Body of pancreas (tissue), 4 donors: ENCODE results near the gene TTLL9. TPM values are rescaled to one million over a fixed set of nuclear protein-coding genes. Genes with fewer than 3 reads are reported as not detected.

Experiments
- ATAC-seq: fragments of 150-250 bp; one replicate; pipeline ENCODE4 v1.9.1; 2016
- DNase-seq, 4 donors: peaks; one replicate each; pipeline ENCODE4 v3.0.0-alpha.2; 2019
- H3K27ac ChIP-seq, 4 donors: fragments of 200-600 bp; sonication (generic); 1 replicate in 3 of 4; 2 replicates in 1 of 4; pipeline versions ENCODE4 v1.5.1 to v1.6.1; 2016 to 2019; ENCODE audit warnings: mild to moderate bottlenecking in 1 of 4, mixed read lengths in 1 of 4, moderate library complexity in 1 of 4
- H3K27me3 ChIP-seq, 2 donors: fragments of 200-600 bp; sonication (generic); one replicate each; pipeline ENCODE4 v1.6.0; 2016; ENCODE audit warnings: mild to moderate bottlenecking in 1 of 2
- H3K36me3 ChIP-seq, 2 donors: fragments of 200-600 bp; sonication (generic); replicated peaks in 1 of 2; 2 replicates each; pipeline ENCODE4 v1.5.1; 2016; ENCODE audit warnings: low read depth in 2 of 2; ENCODE audit not compliant: insufficient read depth in 1 of 2
- H3K4me1 ChIP-seq: fragments of 200-600 bp; sonication (generic); one replicate; pipeline ENCODE4 v1.6.0; 2016
- H3K4me3 ChIP-seq, 2 donors: fragments of 200-600 bp; sonication (generic); 1 replicate in 1 of 2; 2 replicates in 1 of 2; pipeline ENCODE4 v1.5.1; 2016 to 2019
- H3K9me3 ChIP-seq, 3 donors: fragments of 200-600 bp; sonication (generic); 1 replicate in 2 of 3; 2 replicates in 1 of 3; pipeline ENCODE4 v1.5.1; 2016
- POLR2A ChIP-seq, 3 donors: fragments of 450-650 bp; IDR thresholded peaks; one replicate each; pipeline ENCODE4 v1.6.1; 2016; ENCODE audit warnings: antibody characterized with exemption in 3 of 3, mild to moderate bottlenecking in 2 of 3
- WGBS, 2 donors: methylation state at CpG; one replicate each; pipeline ENCODE4 v1.1.5; 2017; 5-methylcytosine and 5-hydroxymethylcytosine counted together
- intact Hi-C: fragments of 100-400 bp; cut with DNase I; formaldehyde crosslinking; loops from one replicate; pipeline ENCODE4 v1.15.1; 2023
- total RNA-seq, 2 donors: library from RNA; depleted of rRNA; stranded (reverse); fragments of >200 nt; gene quantifications; one replicate each; pipeline ENCODE4 v1.1.0, GENCODE V29; 2016
- TF ChIP-seq, protein P1 (sequence below), 7 experiments: fragments of 450-650 bp in 4 of 7; fragments of 200-600 bp in 3 of 7; sonication (generic) in 3 of 7; IDR thresholded peaks; one replicate each; pipeline ENCODE4 v1.5.1; 2016 to 2019; ENCODE audit warnings: antibody characterized with exemption in 7 of 7

Gene TTLL9
- total RNA-seq, 2 donors from 2014 or later = 0.52 to 0.99 TPM

DNA sequence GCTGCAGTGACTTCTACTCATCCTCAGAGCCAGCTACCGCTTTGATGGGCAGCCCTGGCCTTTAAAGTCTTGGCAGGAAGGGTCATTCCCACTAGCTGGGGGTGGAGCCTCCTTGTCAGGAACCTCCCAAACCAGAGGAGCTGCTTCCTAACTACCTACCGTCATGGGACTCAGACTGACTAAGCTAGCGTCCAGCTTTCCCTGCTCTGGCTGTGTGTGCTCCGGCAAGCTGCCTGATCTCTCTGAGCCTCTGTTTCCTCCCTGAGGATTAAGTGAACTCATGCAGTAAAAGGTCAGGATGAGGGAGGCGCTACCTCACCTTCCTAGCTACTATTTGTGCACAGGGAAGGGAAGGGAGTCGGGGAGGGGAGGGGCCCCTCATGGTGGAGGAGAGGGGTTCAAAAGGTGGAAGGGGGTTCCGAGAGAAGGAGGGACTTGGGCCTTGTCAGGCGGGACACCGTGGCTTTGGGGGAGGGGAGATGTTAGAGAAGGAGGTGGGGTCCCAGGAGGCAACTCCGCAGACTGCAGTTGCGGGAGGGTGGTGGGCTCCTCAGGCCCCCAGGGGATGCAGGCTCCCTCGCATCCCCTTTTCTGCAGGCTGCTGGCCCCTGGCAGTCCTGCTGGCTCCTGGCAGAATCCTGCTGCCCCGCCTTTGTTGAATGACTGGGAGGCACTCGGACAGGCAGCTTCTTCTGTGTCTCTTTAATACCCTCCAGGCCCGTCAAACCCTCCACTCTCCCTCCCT is 9.9 kb upstream of the TTLL9 start:
- Histone ChIP-seq H3K9me3 (no peaks in the 10 kb centered on the region), H3K4me1 (peaks cover 19% of the 10 kb centered on the region), H3K27ac (no peak overlapping the region), H3K36me3 (no peaks in the 10 kb centered on the region), H3K4me3 (no peak overlapping the region), H3K27me3 (no peaks in the 10 kb centered on the region)
- ATAC-seq = no peak
- intact Hi-C loops = no loop called here
- WGBS, 2 donors = 11 to 12% methylated on average over 11 to 15 of the region's 15 CpGs
- TF ChIP-seq, protein P1, sequence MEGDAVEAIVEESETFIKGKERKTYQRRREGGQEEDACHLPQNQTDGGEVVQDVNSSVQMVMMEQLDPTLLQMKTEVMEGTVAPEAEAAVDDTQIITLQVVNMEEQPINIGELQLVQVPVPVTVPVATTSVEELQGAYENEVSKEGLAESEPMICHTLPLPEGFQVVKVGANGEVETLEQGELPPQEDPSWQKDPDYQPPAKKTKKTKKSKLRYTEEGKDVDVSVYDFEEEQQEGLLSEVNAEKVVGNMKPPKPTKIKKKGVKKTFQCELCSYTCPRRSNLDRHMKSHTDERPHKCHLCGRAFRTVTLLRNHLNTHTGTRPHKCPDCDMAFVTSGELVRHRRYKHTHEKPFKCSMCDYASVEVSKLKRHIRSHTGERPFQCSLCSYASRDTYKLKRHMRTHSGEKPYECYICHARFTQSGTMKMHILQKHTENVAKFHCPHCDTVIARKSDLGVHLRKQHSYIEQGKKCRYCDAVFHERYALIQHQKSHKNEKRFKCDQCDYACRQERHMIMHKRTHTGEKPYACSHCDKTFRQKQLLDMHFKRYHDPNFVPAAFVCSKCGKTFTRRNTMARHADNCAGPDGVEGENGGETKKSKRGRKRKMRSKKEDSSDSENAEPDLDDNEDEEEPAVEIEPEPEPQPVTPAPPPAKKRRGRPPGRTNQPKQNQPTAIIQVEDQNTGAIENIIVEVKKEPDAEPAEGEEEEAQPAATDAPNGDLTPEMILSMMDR (IDR thresholded peaks at IDR 0.05) = no peak
- no peak for TF ChIP-seq POLR2A (IDR thresholded peaks at IDR 0.05)
- DNase-seq = peak; percentile 24 to 58 (median 48)

DNA sequence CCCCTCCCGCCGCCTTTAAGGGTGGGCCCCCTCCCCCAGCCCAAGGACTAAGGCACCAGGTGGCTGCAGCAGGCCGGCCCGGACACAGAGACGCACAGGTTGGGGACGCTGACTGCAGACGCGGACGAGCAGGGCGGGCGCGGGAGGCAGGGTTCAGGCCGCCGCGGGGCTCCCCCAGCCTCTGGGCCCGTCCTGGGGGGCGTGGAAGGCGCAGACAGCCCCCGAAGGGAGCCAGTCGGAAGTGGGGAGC is 9.4 kb upstream of the TTLL9 start:
- intact Hi-C loops = no loop called here
- 0% methylated on average over 13 to 18 of the region's 20 CpGs for WGBS, 2 donors
- Histone ChIP-seq H3K4me1 (peaks cover 19% of the 10 kb centered on the region), H3K27me3 (no peaks in the 10 kb centered on the region), H3K27ac (no peak overlapping the region), H3K36me3 (no peaks in the 10 kb centered on the region), H3K4me3 (peak overlapping the region; percentile 4 to 32), H3K9me3 (no peaks in the 10 kb centered on the region)
- TF ChIP-seq, protein P1 (IDR thresholded peaks at IDR 0.05) = no peak
- TF ChIP-seq POLR2A (IDR thresholded peaks at IDR 0.05) = no peak
- ATAC-seq (peak; percentile 47), DNase-seq (peak in 1 of 4 donors; percentile 36)

DNA sequence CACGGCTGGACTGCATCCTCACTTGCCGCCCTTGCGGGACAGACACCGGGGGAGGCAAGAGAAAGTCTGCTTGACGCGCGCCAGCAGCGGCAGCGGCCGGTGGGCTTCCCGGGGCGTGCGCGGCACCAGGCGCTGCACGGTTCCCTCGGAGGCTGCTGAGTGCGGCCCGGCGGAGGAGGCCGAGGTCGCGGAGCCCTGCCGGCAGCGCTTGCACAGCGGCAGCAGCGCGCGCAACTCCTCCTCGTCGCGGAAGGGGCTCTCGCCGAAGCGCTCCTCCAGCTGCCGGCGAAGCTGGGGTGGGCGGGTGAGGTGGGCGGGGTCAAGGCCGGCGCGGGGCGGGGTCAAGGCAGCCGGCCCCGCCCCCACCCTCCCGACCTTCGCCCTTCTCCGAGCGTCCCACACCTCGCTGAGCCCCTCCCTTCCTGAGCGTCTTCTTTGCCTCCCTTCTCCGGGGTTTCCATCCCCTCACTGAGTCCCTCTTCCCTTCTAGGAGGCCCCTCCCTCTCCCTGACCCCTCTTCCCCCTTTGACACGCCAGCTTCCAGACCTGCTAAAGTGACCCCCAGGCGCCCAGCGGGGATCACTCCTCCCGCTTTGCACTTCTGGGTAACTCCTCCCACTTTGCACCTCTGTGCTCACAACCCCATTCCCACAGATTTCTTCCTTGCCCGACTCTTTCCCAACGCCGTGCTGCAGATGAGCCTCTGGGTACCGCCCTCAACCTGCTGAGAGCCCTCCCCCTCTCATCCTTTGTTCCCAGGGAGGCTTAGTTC is 8.9 kb upstream of the TTLL9 start:
- Histone ChIP-seq H3K4me3 (peak overlapping the region; percentile 4 to 32), H3K27ac (no peak overlapping the region), H3K36me3 (no peaks in the 10 kb centered on the region), H3K27me3 (no peaks in the 10 kb centered on the region), H3K9me3 (no peaks in the 10 kb centered on the region), H3K4me1 (peaks cover 19% of the 10 kb centered on the region)
- TF ChIP-seq, protein P1 (IDR thresholded peaks at IDR 0.05) = no peak
- no peak for TF ChIP-seq POLR2A (IDR thresholded peaks at IDR 0.05)
- ATAC-seq (peak; percentile 77), DNase-seq (peak; percentile 47 to 63 (median 54))
- intact Hi-C loops = no loop called here
- 3 to 20% methylated on average over 10 to 48 of the region's 60 CpGs for WGBS, 2 donors

DNA sequence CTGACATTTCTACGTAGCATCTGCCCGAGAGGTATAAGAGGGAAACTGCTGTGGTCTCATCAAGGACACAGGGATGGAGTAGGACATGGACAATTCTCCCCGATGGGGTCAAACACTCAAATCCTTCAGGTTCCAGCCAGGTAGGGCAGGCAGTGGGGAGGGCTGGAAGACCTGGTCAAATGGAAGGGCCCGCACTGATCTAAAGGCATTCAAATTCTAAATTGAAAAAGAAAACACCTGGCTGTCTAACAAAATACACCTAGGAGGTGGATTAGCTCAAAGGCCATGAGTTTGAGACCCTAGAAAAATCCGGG is 8.3 kb upstream of the TTLL9 start:
- H3K9me3 ChIP-seq = no peaks in the 10 kb centered on the region
- no peak overlapping the region for H3K27ac ChIP-seq
- H3K4me1 ChIP-seq = peaks cover 19% of the 10 kb centered on the region
- TF ChIP-seq POLR2A (IDR thresholded peaks at IDR 0.05) = no peak
- TF ChIP-seq, protein P1 (IDR thresholded peaks at IDR 0.05) = no peak
- H3K4me3 ChIP-seq = no peak overlapping the region
- DNase-seq (no peak), ATAC-seq (no peak)
- H3K36me3 ChIP-seq = no peaks in the 10 kb centered on the region
- WGBS, 2 donors = 68 to 76% methylated on average over 5 of the region's 5 CpGs
- intact Hi-C loops = no loop called here
- H3K27me3 ChIP-seq = no peaks in the 10 kb centered on the region
